ENCODE results near the gene KCNQ1. TPM values are rescaled to one million over a fixed set of nuclear protein-coding genes. Genes with fewer than 3 reads are reported as not detected.
A peak's percentile ranks its signal among the peaks of the same experiment; 100 is the strongest.

KCNQ1 gene
- total RNA-seq, 1 donor from 2014 or later: 43.0 TPM

- DNase-seq (ENCODE audit: low spot score): peak; percentile 67
- intact Hi-C loops (cut with DNase I): no loop called here
Observed at GRCh38 chr11:2587976-2588748, 143.4 kb downstream of the KCNQ1 start.

GRCh38 chr11:2588809-2589537, 144.2 kb downstream of the KCNQ1 start:
- intact Hi-C loops (cut with DNase I): no loop called here
- peak; percentile 62 for DNase-seq (ENCODE audit: low spot score)

DNA sequence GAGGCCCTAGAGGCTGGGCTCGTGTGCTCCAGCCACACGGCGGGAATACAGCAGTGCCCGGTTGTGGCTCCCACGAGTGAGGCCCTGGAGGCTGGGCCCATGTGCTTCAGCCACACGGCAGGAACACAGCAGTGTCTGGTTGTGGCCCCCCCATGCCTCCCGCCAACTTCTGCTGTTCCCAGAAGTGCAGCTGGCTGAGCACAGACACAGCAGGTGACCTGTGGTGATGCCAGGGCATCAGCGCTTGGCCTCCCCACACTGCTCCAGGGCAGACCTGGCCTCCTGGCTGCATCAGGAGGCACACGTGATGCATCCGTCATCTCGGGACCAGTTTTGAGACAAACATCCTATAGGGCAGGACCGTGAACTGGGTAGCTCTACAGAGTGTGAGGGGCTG, 144.7 kb downstream of the KCNQ1 start:
- intact Hi-C loops (cut with DNase I): no loop called here
- DNase-seq (ENCODE audit: low spot score): no peak

DNA sequence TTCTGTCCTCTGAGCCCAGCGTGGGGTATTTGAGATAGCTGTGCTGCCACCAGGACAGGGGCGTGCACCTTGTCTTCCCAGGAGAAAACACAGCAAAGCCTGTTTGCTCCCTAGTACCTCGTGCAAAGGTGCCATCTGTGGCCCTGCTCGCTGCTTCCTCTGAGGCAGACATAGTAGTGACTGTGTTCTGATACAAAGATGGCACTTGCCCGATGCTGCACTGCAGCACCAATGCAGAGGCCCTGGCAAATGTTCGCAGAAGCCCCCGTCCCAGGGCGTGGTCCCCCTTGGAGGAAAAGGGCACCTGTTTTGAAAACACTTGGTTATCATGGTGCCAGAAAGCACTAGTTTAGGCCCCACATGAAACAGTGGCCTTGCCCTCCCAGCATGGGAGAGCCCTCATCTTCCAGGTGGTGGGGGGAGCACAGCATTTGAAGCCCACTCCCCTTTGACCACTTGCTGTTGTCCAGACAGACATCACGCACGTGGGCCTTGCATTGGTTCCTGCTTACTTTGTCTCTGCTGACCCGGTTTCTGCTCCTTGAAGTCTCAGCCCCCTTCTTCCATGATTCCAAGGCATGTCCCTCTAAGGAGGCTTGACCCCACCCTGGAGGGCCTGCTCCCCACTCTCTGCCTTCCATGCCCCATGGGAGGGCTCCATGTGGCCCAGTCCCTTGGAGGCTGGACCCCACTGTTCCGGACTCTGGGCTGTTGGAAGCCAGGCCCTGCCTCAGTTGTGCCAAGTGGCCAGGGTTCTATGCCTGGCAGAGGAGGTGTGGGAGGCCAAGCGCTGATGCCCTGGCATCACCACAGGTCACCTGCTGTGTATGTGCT, 145.5 kb downstream of the KCNQ1 start:
- intact Hi-C loops (cut with DNase I): no loop called here

DNA sequence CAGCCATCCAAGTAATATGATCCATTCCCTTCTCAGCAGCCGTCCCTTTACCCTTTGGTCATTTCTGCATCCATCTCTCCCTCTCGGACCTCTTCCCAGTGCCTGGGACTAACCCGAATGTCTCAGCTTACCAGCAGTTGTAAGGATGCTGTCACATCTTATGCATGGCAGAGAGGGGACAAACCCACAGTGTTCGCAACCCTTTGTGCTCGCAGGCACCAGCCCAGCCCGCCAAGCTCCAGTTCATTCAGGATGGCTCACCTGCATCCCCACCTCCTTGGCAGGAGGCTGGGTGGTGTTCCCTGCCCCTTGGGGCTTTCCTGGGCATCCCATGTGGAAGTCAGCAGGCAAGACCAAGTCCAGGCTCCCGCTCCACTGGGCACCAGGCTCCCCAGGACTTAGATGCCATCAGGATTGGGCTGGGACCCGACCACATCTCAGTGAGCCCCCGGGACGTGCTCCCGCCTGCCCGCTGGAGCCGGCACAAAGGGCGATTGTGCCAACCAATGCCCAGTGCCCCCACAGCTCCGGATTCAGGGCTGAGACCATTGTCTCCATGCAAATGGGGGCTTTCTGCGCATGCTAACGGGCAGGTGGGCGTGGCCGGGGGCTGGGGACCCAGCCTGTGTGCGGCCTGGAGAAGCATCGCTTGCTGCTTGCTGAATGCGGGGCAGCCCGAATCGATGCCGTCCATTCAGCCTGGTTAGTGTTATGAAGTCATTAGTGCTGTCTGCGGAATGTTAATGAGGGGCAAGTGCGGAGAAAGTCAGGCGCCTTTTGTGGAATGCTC, 146.4 kb downstream of the KCNQ1 start:
- intact Hi-C loops (cut with DNase I): no loop called here
- no peak for DNase-seq (ENCODE audit: low spot score)

More for the DNA sequence above, 145.5 kb downstream of the KCNQ1 start:
- peak; percentile 61 for DNase-seq (ENCODE audit: low spot score)

DNA sequence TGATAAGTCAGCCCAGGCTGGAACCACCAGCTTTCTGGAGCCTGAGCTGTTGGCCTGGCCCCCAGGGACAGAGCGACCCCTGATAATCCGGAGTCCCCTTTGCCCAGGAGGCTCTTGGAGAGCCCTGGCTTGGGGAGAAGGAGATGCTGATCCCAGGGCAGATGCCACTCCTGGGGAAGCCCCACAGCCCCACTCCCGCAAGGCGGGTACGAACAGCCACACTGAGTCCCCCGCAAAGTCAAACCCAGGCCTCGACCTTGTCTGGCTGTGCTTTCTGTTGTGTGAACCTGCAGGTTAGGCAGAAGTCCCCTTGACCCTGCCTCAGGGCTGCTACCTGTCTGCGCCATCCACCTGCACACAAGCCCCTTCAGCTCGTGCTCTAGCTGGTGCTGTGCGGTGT, 147.0 kb downstream of the KCNQ1 start:
- DNase-seq (ENCODE audit: low spot score): no peak
- intact Hi-C loops (cut with DNase I): no loop called here

GRCh38 chr11:2592559-2593392, 148.0 kb downstream of the KCNQ1 start:
- intact Hi-C loops (cut with DNase I): no loop called here
- peak; percentile 74 for DNase-seq (ENCODE audit: low spot score)

DNA sequence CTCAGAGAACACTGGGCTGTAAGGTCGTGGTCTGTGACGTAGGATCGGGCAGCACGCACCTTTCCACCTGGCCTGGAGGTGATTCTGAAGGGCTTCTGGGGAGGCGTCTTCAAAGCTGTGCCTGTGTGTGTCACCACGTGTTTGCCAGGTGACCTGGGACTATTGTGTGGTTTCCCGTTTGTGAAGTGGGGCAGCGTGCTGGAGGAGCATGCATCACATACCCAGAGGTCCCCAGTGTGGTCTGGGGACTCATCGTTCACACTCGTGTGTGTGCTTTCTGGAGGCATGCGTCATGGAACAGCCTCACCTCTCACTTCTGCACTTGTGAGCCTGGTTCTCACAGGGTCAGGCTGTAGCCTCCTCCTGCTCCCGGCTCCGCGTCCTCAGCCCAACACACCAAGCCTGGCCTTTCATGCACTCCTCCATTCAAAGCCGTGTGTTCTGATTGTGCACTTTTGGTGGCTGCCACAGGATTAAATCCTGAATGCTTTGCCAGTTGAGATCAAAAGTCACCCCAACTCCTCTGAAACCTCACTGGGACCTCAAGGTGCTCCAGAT, 148.7 kb downstream of the KCNQ1 start:
- DNase-seq (ENCODE audit: low spot score): peak; percentile 53
- intact Hi-C loops (cut with DNase I): no loop called here

DNA sequence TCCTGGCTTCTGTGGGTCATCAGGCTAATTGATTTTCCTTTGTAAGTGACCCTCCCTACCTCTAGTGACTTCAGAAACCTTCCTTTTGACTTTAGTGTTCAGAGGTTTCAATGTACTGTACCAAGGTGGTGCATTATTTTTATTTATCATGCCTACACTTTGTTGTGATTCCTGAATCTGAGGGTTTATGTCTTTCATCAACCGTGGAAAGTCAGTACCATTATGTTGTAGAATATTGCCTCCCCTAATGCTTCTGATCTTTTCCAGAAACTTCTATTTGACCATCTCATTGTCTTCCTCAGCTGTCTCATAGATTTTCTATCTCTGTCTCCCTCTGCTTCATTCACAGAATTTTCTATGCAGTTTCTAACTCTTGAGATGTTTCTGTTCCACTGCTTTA, 149.5 kb downstream of the KCNQ1 start:
- DNase-seq (ENCODE audit: low spot score): no peak
- intact Hi-C loops (cut with DNase I): no loop called here

DNA sequence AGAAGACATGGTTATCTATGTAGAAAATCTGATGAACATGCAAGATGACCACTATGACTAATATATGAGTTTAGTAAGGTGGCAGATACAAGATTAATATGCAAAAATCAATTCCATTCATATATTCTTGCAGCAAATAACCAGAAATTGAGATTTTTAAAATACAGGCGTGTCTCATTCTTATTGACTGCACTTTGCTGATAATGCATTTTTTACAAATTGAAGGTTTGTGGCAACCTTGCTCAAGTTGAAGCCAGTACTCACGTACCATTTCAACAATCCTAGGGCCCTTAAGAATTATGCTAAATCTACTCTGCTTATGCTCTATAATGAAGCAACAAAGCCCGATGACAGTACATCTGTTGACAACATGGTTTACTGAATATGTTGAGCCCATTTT, 150.4 kb downstream of the KCNQ1 start:
- DNase-seq (ENCODE audit: low spot score): no peak
- intact Hi-C loops (cut with DNase I): no loop called here

- intact Hi-C loops (cut with DNase I): no loop called here
- DNase-seq (ENCODE audit: low spot score): no peak
Observed at GRCh38 chr11:2599561-2600189, 154.9 kb downstream of the KCNQ1 start.

DNA sequence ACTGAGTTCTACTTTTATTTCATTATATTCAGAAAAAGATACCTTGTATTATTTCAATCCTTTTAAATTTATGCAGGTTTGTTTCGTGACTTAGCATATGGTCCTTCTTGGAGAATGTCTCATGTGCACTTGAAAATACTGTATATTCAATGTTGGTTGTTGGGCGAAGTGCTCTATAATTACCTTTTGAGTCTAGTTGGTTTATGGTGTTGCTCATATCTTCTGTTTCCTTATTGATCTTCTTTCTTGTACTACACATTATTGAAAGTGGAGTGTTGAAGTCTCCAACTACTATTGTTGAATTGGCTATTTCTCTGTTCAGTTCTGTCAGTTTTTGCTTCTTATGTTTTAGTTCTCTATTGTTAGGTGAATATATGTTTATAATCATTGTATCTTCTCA, 164.5 kb downstream of the KCNQ1 start:
- DNase-seq (ENCODE audit: low spot score): no peak
- intact Hi-C loops (cut with DNase I): no loop called here

DNA sequence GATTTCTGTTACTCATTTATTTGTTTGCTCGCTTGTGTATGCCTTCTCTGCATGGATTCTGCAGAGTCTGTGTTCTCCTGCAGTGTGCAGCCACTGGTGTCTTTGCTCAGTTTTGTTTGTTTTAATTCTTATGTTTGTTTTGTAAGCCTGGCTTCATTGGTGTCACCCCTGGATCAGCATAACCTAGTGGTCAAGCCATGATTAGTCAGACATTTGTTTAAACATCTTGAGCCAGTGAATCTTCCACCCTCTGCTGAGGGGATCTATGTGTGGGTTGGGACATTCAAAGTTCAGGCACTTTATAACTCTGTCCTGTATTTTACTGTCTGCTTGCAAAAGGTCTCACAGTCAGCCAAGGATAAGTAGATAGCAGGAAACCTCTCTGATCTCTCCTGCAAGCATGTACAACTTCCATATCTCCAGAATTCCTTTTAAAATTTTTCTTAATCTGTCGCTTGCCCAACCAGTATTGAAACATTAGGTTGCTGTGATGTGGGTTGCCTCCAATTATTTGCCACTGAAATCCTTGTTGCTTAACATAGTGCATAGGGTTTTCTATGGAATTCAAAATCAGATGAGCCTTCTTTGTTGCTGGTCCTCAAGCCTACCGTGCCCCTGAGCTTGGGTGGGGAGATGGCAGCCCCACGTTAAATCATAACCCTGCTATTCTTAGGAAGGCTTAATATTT, 168.2 kb downstream of the KCNQ1 start:
- no peak for DNase-seq (ENCODE audit: low spot score)
- intact Hi-C loops (cut with DNase I): no loop called here

GRCh38 chr11:2621894-2622293, 177.1 kb downstream of the KCNQ1 start:
- intact Hi-C loops (cut with DNase I): no loop called here
- no peak for DNase-seq (ENCODE audit: low spot score)

GRCh38 chr11:2625183-2625582, 180.4 kb downstream of the KCNQ1 start:
- intact Hi-C loops (cut with DNase I): no loop called here
- no peak for DNase-seq (ENCODE audit: low spot score)

DNA sequence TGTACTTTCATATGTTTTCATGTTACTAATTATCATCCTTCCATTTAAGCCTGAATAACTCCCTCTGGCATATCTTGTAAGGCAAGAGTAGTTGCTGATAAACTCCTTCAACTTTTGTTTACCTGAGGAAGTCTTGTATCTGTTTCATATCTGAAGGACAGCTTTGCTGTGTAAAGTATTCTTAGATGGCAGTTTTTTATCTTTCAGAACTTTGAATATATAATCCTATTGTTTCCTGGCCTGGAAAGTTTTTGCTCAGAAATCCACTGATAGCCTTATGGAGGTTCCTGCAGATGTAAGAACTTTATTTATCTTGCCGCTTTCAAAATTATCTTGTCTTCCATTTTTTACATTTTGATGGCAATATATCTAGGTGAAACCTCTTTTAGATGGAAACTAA, 185.9 kb downstream of the KCNQ1 start:
- intact Hi-C loops (cut with DNase I): no loop called here
- no peak for DNase-seq (ENCODE audit: low spot score)

- intact Hi-C loops (cut with DNase I): no loop called here
Observed at GRCh38 chr11:2631161-2631560, 186.4 kb downstream of the KCNQ1 start.

More at GRCh38 chr11:2631161-2631560, 186.4 kb downstream of the KCNQ1 start:
- no peak for DNase-seq (ENCODE audit: low spot score)

Measured in cardiac septum (tissue), 1 donor.